ENCODE data around the gene AKR1D1.
"Not testable (repeated sequence)": the region's sequence is repeated elsewhere in the genome, so short reads cannot be mapped to it uniquely, and the experiment has no call there.

The AKR1D1 gene

GRCh38 chr7:138072726-138073125 lies 3.5 kb upstream of the AKR1D1 start:
- in situ Hi-C loops (cut with MboI; ENCODE audit: low sequenced_read_pairs) = no loop called here

- in situ Hi-C loops (cut with MboI; ENCODE audit: low sequenced_read_pairs) = no loop called here
Observed at GRCh38 chr7:138074121-138074520, 2.1 kb upstream of the AKR1D1 start.

GRCh38 chr7:138074540-138074939 lies 1.7 kb upstream of the AKR1D1 start:
- in situ Hi-C loops (cut with MboI; ENCODE audit: low sequenced_read_pairs) = no loop called here

GRCh38 chr7:138075350-138075749 lies 909 bp upstream of the AKR1D1 start:
- in situ Hi-C loops (cut with MboI; ENCODE audit: low sequenced_read_pairs) = no loop called here

GRCh38 chr7:138075786-138076185 lies 473 bp upstream of the AKR1D1 start:
- in situ Hi-C loops (cut with MboI; ENCODE audit: low sequenced_read_pairs) = not testable (repeated sequence)

- in situ Hi-C loops (cut with MboI; ENCODE audit: low sequenced_read_pairs) = no loop called here
Observed at GRCh38 chr7:138077809-138078208, 1.6 kb downstream of the AKR1D1 start.

- in situ Hi-C loops (cut with MboI; ENCODE audit: low sequenced_read_pairs) = no loop called here
Observed at GRCh38 chr7:138079137-138079536, 2.9 kb downstream of the AKR1D1 start.

GRCh38 chr7:138081868-138082267 lies 5.6 kb downstream of the AKR1D1 start:
- in situ Hi-C loops (cut with MboI; ENCODE audit: low sequenced_read_pairs) = no loop called here

- in situ Hi-C loops (cut with MboI; ENCODE audit: low sequenced_read_pairs) = no loop called here
Observed at GRCh38 chr7:138083859-138084258, 7.6 kb downstream of the AKR1D1 start.

- in situ Hi-C loops (cut with MboI; ENCODE audit: low sequenced_read_pairs) = no loop called here
Observed at GRCh38 chr7:138086563-138087270, 10.5 kb downstream of the AKR1D1 start.

GRCh38 chr7:138089080-138089901 lies 13.0 kb downstream of the AKR1D1 start:
- in situ Hi-C loops (cut with MboI; ENCODE audit: low sequenced_read_pairs) = no loop called here

- in situ Hi-C loops (cut with MboI; ENCODE audit: low sequenced_read_pairs) = no loop called here
Observed at GRCh38 chr7:138091032-138091431, 14.8 kb downstream of the AKR1D1 start.

- in situ Hi-C loops (cut with MboI; ENCODE audit: low sequenced_read_pairs) = not testable (repeated sequence)
Observed at GRCh38 chr7:138091840-138092239, 15.6 kb downstream of the AKR1D1 start.

- in situ Hi-C loops (cut with MboI; ENCODE audit: low sequenced_read_pairs) = no loop called here
Observed at GRCh38 chr7:138092486-138093028, 16.3 kb downstream of the AKR1D1 start.

GRCh38 chr7:138095972-138096935 lies 20.0 kb downstream of the AKR1D1 start:
- in situ Hi-C loops (cut with MboI; ENCODE audit: low sequenced_read_pairs) = no loop called here

GRCh38 chr7:138097064-138097741 lies 20.9 kb downstream of the AKR1D1 start:
- in situ Hi-C loops (cut with MboI; ENCODE audit: low sequenced_read_pairs) = no loop called here

GRCh38 chr7:138099813-138100212 lies 23.6 kb downstream of the AKR1D1 start:
- in situ Hi-C loops (cut with MboI; ENCODE audit: low sequenced_read_pairs) = no loop called here

GRCh38 chr7:138105221-138105620 lies 29.0 kb downstream of the AKR1D1 start:
- in situ Hi-C loops (cut with MboI; ENCODE audit: low sequenced_read_pairs) = no loop called here

- in situ Hi-C loops (cut with MboI; ENCODE audit: low sequenced_read_pairs) = no loop called here
Observed at GRCh38 chr7:138115047-138115446, 38.8 kb downstream of the AKR1D1 start.

GRCh38 chr7:138116141-138116540 lies 39.9 kb downstream of the AKR1D1 start:
- in situ Hi-C loops (cut with MboI; ENCODE audit: low sequenced_read_pairs) = no loop called here

Measured in HL-60/S4 (cell line).